Measurements from ENCODE around the gene TSPAN15.
"Not testable (repeated sequence)": the region's sequence is repeated elsewhere in the genome, so short reads cannot be mapped to it uniquely, and the experiment has no call there.

Gene TSPAN15

GRCh38 chr10:69445041-69445440, 6.2 kb upstream of the TSPAN15 start:
- H3K4me3 ChIP-seq = no peak overlapping the region
- in situ Hi-C loops (cut with MboI; ENCODE audit: low sequenced_read_pairs) = no loop called here
- H3K36me3 ChIP-seq (replicated peaks) = no peaks in the 10 kb centered on the region
- H3K27me3 ChIP-seq (ENCODE audit: low read depth) = no peaks in the 10 kb centered on the region
- H3K9me3 ChIP-seq = no peaks in the 10 kb centered on the region
- no peak for DNase-seq (ENCODE audit: low spot score in 2 of 2)
- peaks cover 2% of the 10 kb centered on the region; the same call in 1 of the 2 replicates for H3K4me1 ChIP-seq

GRCh38 chr10:69446229-69446628, 5.0 kb upstream of the TSPAN15 start:
- Histone ChIP-seq H3K4me1 (peaks cover 9% of the 10 kb centered on the region), H3K36me3 (replicated peaks) (no peaks in the 10 kb centered on the region), H3K9me3 (no peaks in the 10 kb centered on the region), H3K4me3 (no peak overlapping the region), H3K27me3 (ENCODE audit: low read depth) (no peaks in the 10 kb centered on the region)
- in situ Hi-C loops (cut with MboI; ENCODE audit: low sequenced_read_pairs) = no loop called here
- no peak for DNase-seq (ENCODE audit: low spot score in 2 of 2)

DNA sequence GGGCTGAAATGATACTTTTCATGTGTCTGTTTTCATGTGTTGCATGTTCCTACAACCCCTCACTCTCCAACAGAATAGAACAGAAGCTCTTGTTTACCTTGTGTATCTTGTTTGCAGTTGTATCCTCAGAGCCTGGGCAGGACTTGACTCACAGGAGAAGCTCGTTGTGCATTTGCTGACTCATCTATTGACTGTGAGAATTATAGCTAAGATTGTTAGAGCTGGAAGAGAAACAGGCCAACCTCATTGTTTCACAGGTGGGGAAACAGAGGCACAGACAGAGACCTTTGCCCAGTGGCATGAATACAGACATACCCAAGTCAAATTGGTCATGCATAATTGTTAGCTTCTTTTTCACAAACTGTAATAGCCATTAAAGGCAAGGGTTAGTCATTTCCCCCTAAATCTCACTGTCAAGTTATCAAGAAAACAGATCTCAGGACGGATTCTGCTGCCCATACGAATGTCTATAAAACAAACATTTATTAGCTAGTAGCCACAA, 4.6 kb upstream of the TSPAN15 start:
- no peak for DNase-seq (ENCODE audit: low spot score in 2 of 2)
- H3K4me3 ChIP-seq = no peak overlapping the region
- in situ Hi-C loops (cut with MboI; ENCODE audit: low sequenced_read_pairs) = no loop called here
- peaks cover 9% of the 10 kb centered on the region for H3K4me1 ChIP-seq
- no peaks in the 10 kb centered on the region for H3K27me3 ChIP-seq (ENCODE audit: low read depth)
- H3K9me3 ChIP-seq = no peaks in the 10 kb centered on the region
- no peaks in the 10 kb centered on the region for H3K36me3 ChIP-seq (replicated peaks)

GRCh38 chr10:69449841-69450240, 1.4 kb upstream of the TSPAN15 start:
- Histone ChIP-seq H3K36me3 (replicated peaks) (no peaks in the 10 kb centered on the region), H3K4me3 (no peak overlapping the region), H3K4me1 (peaks cover 13% of the 10 kb centered on the region), H3K9me3 (no peaks in the 10 kb centered on the region), H3K27me3 (ENCODE audit: low read depth) (no peaks in the 10 kb centered on the region)
- in situ Hi-C loops (cut with MboI; ENCODE audit: low sequenced_read_pairs) = no loop called here
- peak; percentile 68 to 83 for DNase-seq (ENCODE audit: low spot score in 2 of 2)

- H3K9me3 ChIP-seq; H3K36me3 ChIP-seq (replicated peaks); H3K4me3 ChIP-seq; H3K27me3 ChIP-seq (ENCODE audit: low read depth); in situ Hi-C loops (cut with MboI; ENCODE audit: low sequenced_read_pairs); DNase-seq (ENCODE audit: low spot score in 2 of 2): not testable (repeated sequence)
- peaks cover 13% of the 10 kb centered on the region for H3K4me1 ChIP-seq
Observed at GRCh38 chr10:69450395-69450794, 870 bp upstream of the TSPAN15 start.

- peaks cover 13% of the 10 kb centered on the region for H3K4me1 ChIP-seq
- no peaks in the 10 kb centered on the region for H3K27me3 ChIP-seq (ENCODE audit: low read depth)
- no peaks in the 10 kb centered on the region for H3K36me3 ChIP-seq (replicated peaks)
- no peaks in the 10 kb centered on the region for H3K9me3 ChIP-seq
- DNase-seq (ENCODE audit: low spot score in 2 of 2) = peak; percentile 20 to 54
- H3K4me3 ChIP-seq = peak overlapping the region; percentile 75
- in situ Hi-C loops (cut with MboI; ENCODE audit: low sequenced_read_pairs) = no loop called here
Observed at GRCh38 chr10:69451784-69452251, 553 bp downstream of the TSPAN15 start.

DNA sequence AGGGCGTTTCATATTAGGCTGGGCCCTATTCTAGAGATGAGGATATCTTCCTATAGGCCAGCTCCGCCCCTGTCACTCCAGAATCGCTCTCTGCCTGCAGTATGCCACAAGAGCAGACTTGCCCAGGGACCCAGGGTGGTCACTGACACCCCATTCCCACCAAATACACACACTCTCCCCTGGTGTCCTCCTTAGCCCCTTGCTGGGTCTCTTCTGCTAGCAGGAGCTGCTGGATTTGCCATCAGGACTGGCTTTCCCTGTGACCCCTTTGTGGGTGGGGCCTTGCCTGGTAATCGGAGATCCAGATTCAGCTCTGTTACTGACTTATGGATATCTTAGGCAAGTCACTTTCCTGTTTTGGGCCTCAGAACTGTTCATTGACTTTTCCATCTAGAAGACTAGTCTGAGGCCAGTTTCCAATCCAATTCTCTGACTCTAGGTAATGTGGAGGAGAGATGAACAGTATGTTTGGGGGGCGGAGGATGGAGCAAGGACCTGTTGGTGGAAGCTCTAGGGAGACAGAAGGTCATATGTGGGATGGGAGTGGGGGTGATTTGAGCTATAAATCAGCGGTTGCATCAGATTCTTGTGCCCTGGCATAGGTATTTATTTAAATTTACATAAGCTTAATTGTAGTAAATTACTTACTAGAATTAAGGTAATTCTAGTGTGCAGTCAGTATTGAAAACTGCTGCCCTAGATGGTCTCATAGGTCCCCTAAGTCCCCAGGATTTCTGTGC, 1.6 kb downstream of the TSPAN15 start:
- H3K27me3 ChIP-seq (ENCODE audit: low read depth) = no peaks in the 10 kb centered on the region

DNA sequence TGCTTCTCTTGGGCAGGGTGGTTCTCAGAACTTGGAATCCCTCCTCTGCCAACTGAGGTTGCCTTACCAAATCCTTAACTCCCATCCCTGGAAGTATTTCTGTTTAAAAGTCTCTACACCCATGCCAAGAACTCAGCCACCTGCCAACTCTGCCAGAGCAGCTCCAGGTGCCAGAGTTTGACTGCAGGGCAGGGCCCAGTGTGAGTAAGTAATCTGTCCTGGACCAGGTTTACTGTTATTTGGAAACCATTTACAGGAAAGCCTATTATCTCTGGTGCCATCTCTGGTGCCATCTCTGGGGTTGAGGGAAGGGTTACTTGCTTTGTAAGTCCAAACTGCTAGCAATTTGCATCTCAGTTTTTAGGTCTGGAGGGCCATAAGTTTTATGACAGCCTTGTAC, 2.5 kb downstream of the TSPAN15 start:
- Histone ChIP-seq H3K27me3 (ENCODE audit: low read depth) (no peaks in the 10 kb centered on the region), H3K9me3 (no peaks in the 10 kb centered on the region), H3K36me3 (replicated peaks) (no peaks in the 10 kb centered on the region), H3K4me3 (no peak overlapping the region), H3K4me1 (peaks cover 13% of the 10 kb centered on the region)
- in situ Hi-C loops (cut with MboI; ENCODE audit: low sequenced_read_pairs) = no loop called here
- DNase-seq (ENCODE audit: low spot score in 2 of 2) = no peak

More for the DNA sequence above, 1.6 kb downstream of the TSPAN15 start:
- H3K4me3 ChIP-seq = no peak overlapping the region; the same call in 1 of the 2 replicates
- in situ Hi-C loops (cut with MboI; ENCODE audit: low sequenced_read_pairs) = no loop called here
- no peaks in the 10 kb centered on the region for H3K9me3 ChIP-seq
- H3K36me3 ChIP-seq (replicated peaks) = no peaks in the 10 kb centered on the region
- no peak for DNase-seq (ENCODE audit: low spot score in 2 of 2)
- peaks cover 13% of the 10 kb centered on the region for H3K4me1 ChIP-seq

GRCh38 chr10:69455006-69455763, 3.9 kb downstream of the TSPAN15 start:
- peaks cover 10% of the 10 kb centered on the region for H3K4me1 ChIP-seq

DNA sequence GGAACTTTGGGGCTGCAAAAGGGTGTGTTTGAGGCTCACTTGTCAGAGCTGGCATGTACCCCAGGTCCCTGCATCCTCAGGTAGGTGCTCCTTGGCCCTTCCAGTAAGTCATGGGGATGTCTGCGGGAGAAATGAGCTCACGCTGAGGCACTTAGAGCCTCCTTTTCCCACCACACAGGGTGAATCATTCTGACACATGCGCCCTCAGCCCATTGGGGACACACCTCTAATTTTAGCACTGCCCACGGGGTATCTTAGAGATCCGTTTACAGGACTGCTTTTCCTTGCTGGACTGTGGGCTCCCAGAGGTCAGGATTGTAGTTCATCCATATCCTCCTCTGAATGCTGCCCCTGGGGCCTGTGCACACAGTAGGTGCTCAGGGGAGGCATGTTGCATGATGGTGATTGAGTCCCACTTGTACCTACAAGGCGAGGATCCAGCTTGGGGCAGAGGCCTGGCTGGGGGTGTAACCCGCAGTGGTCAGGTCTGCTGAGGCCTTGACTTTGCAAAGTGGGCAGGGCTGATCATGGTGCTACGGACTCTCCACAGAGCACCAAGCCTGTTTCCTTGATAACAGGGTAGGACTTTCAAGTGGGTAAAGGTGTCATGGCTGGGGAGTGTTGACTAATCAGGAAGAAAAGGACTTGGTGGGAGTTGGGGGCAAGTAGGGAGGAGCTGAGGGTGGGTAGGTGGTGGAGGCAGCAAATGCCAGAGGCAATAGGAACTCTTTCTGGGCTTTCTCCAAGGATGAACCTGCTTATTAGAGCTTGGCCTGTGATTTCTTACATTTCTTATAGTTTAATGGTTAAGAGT, 5.8 kb downstream of the TSPAN15 start:
- peaks cover 1% of the 10 kb centered on the region for H3K4me1 ChIP-seq
- no peaks in the 10 kb centered on the region for H3K27me3 ChIP-seq (ENCODE audit: low read depth)
- in situ Hi-C loops (cut with MboI; ENCODE audit: low sequenced_read_pairs) = no loop called here
- no peaks in the 10 kb centered on the region for H3K9me3 ChIP-seq
- no peaks in the 10 kb centered on the region for H3K36me3 ChIP-seq (replicated peaks)
- H3K4me3 ChIP-seq = no peak overlapping the region
- no peak for DNase-seq (ENCODE audit: low spot score in 2 of 2)

More at GRCh38 chr10:69455006-69455763, 3.9 kb downstream of the TSPAN15 start:
- Histone ChIP-seq H3K4me3 (no peak overlapping the region), H3K9me3 (no peaks in the 10 kb centered on the region), H3K36me3 (replicated peaks) (no peaks in the 10 kb centered on the region), H3K27me3 (ENCODE audit: low read depth) (no peaks in the 10 kb centered on the region)
- in situ Hi-C loops (cut with MboI; ENCODE audit: low sequenced_read_pairs) = no loop called here
- DNase-seq (ENCODE audit: low spot score in 2 of 2) = no peak

DNA sequence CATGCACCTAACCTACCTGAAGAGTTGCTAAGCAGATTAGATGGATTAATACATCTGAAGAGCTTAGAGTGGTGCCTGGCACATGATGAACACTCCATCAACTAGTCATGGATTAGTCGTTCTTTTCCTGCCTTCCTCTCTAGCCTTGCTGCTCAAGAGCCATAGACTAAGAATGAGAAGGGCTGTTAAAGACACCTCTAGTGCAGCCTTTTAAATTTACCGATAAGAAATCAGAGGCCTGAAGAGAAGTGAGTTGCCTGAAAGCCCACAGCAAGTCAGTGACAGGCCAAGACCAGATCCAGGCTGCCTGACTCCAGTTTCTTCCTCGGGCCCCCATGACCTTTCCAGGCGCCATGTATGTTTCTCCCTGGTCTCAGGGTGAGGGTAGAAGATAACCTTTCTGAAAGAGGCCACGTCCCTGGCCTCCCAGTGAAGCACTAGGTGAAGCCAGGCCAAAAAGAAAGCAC, 6.5 kb downstream of the TSPAN15 start:
- in situ Hi-C loops (cut with MboI; ENCODE audit: low sequenced_read_pairs) = no loop called here
- Histone ChIP-seq H3K36me3 (replicated peaks) (no peaks in the 10 kb centered on the region), H3K4me1 (no peaks in the 10 kb centered on the region), H3K27me3 (ENCODE audit: low read depth) (no peaks in the 10 kb centered on the region), H3K9me3 (no peaks in the 10 kb centered on the region), H3K4me3 (no peak overlapping the region)
- DNase-seq (ENCODE audit: low spot score in 2 of 2) = no peak

GRCh38 chr10:69458430-69459100, 7.3 kb downstream of the TSPAN15 start:
- in situ Hi-C loops (cut with MboI; ENCODE audit: low sequenced_read_pairs) = no loop called here
- DNase-seq (ENCODE audit: low spot score in 2 of 2) = no peak
- no peaks in the 10 kb centered on the region for H3K4me1 ChIP-seq

More at GRCh38 chr10:69458430-69459100, 7.3 kb downstream of the TSPAN15 start:
- no peaks in the 10 kb centered on the region for H3K36me3 ChIP-seq (replicated peaks)
- no peaks in the 10 kb centered on the region for H3K27me3 ChIP-seq (ENCODE audit: low read depth)
- no peak overlapping the region for H3K4me3 ChIP-seq
- no peaks in the 10 kb centered on the region for H3K9me3 ChIP-seq
